GM19240 (cell line): ENCODE results near the gene ECPAS.
"Not testable (repeated sequence)": the region's sequence is repeated elsewhere in the genome, so short reads cannot be mapped to it uniquely, and the experiment has no call there.

Experiments
- DNase-seq: peaks from one replicate; pipeline ENCODE4 v3.0.0; 2011; ENCODE audit warnings: low spot score; ENCODE audit not compliant: insufficient read length

ECPAS gene

GRCh38 chr9:111474385-111474784, 9.8 kb downstream of the ECPAS start:
- DNase-seq = no peak

GRCh38 chr9:111467778-111468367, 16.3 kb downstream of the ECPAS start:
- DNase-seq = no peak

DNA sequence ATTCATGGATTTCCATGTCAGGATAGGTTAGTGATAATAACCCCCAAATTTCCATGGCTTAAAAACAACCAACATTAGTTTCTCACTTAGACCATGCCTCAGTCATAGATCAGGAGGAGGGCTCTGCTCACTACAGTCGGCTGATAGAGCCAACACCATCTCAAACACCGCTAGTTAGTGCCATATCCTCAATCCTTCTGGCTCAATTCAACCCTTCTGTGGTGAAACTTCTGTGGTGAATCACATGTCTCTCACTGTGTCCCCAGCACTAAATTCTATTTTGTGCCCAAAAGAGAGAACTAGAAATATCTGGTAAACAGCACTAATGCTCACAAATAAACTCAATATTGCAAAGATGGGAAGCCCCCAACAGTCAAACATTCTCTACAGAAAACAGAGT, 21.1 kb downstream of the ECPAS start:
- DNase-seq = no peak

GRCh38 chr9:111458139-111459009, 25.8 kb downstream of the ECPAS start:
- DNase-seq = no peak

DNA sequence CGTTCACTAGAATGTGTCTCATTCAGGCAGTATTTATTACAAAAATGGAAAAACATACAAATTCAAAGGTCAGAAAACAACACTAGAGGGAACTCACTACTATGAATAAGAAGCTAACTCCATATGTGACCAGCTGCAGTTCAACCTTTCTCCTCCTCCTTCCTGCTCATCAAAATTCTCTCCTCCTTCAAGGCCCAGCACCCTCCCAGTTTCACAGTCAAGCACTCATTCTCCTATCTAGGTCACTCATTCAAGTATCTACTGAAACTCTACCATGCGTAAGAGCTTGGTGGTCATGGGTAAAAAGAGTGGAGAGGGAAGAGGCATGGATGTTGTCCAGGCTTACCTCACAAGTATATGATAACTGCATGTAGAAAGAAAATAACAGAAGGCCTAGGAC, 27.7 kb downstream of the ECPAS start:
- no peak for DNase-seq

GRCh38 chr9:111455638-111456037, 28.5 kb downstream of the ECPAS start:
- no peak for DNase-seq

- DNase-seq = no peak
Observed at GRCh38 chr9:111454751-111455150, 29.4 kb downstream of the ECPAS start.

DNA sequence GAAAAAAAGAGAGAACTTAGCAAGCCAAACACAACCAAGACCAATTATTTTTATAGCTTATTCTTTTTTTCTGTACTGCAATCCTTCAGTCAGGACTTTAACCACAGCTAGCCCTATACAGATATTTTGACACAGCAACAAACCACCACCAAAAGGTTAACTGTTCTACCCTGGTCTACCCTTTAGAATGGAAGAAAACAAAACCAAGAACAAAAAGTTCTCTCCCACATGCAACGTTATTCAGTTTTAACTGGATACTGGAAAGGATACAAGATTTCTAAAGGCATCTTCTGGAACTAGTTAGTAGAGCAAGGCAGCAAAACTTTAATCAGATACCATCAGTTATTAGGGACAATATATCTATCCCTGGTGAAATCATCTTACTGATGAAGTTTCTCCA, 32.6 kb downstream of the ECPAS start:
- DNase-seq = no peak

- no peak for DNase-seq
Observed at GRCh38 chr9:111450124-111450523, 34.1 kb downstream of the ECPAS start.

GRCh38 chr9:111449705-111450104, 34.5 kb downstream of the ECPAS start:
- no peak for DNase-seq

DNA sequence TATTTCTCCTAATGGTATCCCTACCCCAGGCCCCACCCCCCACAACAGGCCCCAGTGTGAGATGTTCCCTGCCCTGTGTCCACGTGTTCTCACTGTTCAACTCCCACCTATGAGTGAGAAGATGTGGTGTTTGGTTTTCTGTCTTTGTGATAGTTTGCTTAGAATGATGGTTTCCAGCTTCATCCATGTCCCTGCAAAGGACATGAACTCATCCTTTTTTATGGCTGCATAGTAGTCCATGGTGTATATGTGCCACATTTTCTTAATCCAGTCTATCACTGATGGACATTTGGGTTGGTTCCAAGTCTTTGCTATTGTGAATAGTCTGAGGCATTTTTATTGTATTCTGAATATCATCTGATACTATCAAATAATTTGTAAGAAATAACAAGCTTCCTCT, 38.4 kb downstream of the ECPAS start:
- DNase-seq = not testable (repeated sequence)

- DNase-seq = no peak
Observed at GRCh38 chr9:111443454-111443853, 40.7 kb downstream of the ECPAS start.

DNA sequence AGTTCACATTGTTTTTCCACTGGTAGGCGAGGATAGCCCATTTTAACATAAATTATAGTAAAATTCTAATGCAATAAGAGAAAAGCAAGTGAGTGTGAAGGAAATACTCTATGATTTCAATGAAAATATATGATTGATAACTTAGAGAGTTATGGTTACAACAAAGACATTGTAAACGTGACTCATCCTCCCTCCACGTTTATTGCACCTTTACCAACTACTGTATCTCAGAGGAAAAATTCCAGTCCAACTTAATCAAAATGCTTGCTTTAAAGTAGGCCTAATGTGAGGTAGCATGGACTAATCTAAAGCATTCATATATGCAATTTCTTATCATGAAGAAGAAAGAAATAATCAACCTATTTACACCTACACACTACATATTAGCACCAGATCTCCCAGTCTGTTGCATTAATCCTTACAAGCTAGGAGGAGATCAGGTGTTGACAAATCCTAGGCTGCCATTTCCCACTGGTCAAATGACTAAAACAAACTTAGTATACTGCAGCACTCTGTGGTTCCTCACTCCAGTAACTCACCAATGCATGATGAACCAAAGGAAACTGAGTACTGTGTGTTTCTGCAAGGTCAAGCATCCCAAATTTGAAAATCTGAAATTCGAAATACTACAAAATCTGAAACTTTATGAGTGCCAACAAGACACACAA, 41.7 kb downstream of the ECPAS start:
- no peak for DNase-seq

- DNase-seq = no peak
Observed at GRCh38 chr9:111440226-111440625, 44.0 kb downstream of the ECPAS start.

- no peak for DNase-seq
Observed at GRCh38 chr9:111438541-111439235, 45.5 kb downstream of the ECPAS start.

GRCh38 chr9:111436571-111436970, 47.6 kb downstream of the ECPAS start:
- DNase-seq = no peak

GRCh38 chr9:111433082-111433481, 51.1 kb downstream of the ECPAS start:
- no peak for DNase-seq

GRCh38 chr9:111431684-111432083, 52.5 kb downstream of the ECPAS start:
- no peak for DNase-seq

DNA sequence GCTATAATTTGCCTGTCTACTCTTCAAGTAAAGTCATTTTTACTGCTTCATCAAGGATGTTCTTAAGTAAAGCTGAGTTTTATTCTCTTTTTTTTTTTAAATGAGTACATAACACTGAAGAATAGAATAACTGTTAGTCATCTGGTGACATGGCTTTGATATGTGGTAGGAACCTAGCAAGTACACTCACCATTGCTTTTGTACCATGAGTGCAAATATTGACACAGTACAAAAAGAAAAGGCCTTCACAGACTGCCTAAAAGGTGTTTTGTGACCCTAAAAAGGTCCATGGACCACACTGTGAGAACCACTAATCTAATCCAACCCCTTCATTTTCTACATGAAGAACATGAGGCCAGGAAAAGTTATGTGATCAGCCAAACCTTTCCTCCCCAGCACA, 55.0 kb downstream of the ECPAS start:
- no peak for DNase-seq

- DNase-seq = no peak
Observed at GRCh38 chr9:111427186-111427585, 57.0 kb downstream of the ECPAS start.

DNA sequence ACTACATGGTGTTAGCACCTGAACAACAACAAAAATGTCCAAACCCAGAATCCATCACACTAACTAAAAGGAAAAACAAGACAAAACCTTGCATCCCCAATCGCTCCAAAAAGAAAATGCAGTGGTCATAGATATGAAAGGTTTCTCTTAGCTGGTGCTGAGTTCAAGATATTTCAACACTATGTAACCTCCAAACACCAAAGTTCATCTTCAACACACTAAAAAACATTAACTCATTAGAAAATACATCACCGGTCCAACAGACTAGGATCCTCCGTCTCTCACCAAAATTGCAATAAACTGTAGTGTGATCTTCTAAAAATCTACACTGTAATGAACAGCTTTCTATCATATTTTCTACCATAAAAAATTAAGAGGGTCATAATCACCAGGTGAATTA, 60.8 kb downstream of the ECPAS start:
- DNase-seq = no peak

- DNase-seq = no peak
Observed at GRCh38 chr9:111414406-111414805, 69.8 kb downstream of the ECPAS start.
